NCI-H526 (cell line): ENCODE measurements around the gene FABP6.
"Not testable (repeated sequence)": the region's sequence is repeated elsewhere in the genome, so short reads cannot be mapped to it uniquely, and the experiment has no call there.

Source experiments
- DNase-seq, 2 experiments: peaks; one replicate each; lab custom pipeline; 2025; lab: John Stamatoyannopoulos, UW

FABP6 gene

DNA sequence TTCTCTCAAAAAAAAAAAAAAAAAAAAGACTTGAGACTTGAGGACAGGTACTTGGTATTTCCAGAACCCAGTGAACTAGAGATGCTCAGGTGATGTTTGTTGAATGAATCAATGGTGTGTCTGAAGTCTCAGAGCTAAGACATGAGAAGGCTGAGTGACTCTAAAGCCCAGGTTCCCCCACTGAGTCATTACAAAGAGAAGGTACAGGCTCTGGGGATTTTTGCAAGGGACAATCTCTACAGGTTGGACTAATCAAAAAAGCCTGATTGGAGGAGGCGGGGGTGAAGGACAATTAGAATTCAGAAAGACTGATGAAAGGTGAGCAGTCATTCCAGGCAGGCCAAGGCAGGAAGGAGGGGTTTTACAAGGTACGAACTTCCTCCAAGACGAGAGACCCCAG is 8.2 kb upstream of the FABP6 start:
- no peak for DNase-seq

DNA sequence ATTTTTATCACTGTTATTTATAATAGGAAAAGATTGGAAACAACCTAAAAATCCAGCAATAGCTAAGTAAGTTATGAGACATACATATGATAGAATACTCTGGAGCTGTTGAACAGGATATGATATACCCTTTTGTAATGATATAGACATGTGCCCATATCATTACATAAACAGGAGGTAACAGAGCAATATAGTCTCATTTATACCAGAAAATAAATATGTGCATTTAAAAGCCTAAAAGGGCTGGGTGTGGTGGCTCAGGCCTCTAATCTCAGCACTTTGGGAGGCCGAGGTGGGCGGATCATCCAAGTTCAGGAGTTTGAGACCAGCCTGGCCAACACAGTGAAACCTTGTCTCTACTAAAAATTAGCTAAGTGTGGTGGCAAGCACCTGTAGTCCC is 2.3 kb upstream of the FABP6 start:
- DNase-seq = no peak

DNA sequence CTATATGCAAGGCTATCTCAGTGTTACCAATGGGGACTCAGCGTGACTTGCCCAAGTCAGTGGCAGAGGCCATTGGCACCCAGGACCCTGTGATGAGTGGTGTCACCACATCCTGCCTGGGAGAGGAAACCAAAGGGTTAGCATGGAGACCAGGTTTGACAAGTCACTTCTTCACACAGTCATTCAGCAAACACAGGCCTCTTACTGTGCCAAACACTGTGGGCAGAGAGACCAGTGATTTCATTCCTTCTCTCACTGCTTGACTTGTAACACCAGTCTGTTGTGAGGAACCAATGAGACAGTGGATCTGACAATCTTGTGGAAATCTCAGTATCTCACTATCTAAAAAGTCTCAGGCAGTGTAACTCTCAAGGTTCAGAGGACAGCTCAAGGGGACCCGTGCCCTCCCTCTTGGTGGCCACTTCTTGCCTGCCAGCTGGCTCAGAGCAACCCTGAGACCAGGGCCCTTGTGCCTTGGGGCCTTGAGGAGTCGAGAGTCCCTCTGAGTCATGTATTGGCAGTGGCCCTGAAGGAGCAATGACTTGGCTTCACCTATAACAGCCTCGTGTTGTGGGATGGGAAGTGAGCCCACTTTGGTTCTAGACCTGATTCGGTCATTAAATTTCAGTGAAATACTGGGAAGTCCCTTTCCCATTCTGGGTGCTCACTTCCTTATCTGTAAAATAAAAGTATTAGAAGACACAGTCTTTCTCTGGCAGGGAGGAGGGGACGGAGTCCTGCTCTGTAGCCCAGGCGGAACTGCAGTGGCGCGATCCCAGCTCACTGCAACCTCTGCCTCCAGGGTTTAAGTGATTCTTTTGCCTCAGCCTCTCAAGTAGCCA is 1.6 kb downstream of the FABP6 start:
- DNase-seq = no peak

DNA sequence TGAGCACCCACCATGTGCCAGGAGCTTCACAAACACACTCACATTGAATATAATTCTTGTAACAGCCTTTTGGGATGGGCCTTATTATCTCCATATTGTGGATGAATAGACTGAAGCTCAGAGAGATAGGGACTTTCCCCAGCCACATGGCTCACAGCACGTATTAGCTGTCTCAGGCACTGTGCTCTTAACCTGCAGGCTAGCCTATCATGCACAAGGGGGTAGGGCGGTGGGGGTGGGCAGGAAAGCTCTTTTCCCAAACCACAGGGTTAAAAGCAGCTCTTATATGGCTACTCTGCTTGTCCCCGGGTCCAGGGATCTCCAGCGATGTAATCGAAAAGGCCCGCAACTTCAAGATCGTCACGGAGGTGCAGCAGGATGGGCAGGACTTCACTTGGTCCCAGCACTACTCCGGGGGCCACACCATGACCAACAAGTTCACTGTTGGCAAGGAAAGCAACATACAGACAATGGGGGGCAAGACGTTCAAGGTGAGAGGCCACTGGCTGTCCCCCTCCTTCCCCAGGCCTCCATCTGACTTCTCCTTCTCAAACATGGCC is 2.6 kb downstream of the FABP6 start:
- no peak for DNase-seq

DNA sequence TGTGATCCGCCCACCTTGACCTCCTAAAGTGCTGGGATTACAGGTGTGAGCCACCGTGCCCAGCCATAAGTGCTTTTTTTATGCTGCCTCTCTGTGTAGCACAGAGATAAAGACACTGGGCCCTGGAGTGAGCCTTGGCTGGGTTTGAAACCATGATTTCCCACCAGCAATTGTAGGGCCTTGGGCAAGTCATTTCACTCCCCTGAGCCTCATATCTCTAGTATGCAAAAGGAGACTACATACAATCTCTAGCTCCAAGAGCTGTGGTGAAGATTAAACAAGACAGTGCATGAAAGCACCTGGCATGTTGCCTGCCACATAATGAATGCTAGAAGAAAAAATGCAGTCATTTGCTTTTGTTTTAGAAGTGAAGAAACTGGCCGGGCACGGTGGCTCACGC is 3.9 kb downstream of the FABP6 start:
- no peak for DNase-seq

DNA sequence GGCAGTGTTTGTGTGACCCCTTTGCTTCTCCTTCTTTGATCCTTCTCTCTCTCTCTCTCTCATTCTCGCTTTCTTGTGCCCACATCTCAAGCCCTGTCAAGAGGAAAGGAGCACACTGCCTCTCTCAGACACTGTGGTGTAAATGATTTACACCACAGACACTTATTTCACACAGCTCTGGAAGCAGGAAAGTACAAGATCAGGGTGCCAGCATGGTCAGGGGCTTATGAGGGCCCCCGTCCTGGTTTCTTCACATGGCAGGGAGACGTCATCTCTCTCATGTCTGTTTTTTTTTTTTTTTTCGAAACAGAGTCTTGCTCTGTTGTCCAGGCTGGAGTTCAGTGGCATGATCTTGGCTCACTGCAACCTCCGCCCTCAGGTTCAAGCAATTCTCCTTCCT is 6.4 kb downstream of the FABP6 start:
- DNase-seq = no peak

DNA sequence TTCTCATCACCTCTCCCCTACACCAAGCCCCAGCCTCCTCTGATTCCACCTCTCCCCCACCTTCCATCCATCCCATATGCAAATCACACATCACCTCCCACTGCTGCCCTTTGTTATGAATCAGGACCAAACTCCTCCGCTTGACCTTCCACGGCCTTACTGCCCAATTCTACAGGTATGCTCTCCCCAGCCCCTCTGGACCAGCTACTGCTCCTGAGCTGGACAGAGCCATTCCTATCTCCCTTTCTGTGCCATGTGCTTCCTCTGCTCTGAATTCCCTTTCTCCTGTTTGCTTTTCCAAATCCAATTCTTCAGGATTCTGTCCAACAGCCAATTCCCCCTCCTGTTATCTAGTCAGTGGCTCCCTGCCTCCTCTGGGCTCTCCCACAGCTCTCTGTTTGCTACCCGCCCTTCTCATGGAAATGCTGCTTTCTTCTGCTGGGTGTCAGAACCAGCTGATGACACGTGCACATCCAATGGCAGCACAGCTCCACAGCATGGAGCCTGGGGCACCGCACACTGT is 8.3 kb downstream of the FABP6 start:
- DNase-seq = no peak

DNA sequence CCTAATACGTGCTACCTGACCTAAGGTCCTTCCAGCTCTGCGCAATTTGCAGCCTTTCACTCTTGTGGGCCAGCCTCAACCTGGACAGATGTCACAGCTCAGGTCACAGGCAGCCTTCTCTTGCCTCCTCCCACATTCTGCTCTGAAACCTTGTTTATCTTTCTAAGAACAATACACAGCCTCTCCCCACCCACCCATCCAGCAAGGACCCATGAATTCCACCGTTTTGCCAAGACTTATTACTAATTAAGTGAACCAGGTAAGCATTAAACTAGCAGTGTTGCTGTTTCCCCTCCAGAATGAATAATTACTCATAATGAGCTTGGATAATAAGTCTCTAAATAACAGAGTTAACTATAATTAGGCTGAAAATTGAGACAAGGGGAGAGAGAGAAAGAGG is 11.0 kb downstream of the FABP6 start:
- DNase-seq = no peak

DNA sequence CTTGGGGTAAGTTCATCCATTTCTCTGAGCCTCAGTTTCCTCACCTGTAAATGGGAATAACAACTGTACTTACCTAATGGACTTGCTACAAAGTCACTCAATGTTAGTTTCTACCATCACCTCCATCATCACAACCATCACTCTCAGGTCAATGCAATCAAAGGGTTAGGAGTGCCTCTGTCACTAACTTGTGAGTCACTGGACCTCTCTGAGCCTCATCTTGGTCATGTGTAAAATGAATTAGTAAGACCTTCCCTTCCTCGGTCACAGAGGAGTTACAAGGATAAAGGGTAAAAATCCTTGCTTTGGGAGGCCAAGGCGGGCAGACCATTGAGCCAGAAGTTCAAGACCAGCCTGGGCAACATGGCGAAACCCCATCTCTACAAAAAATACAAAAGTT is 12.8 kb downstream of the FABP6 start:
- no peak for DNase-seq

DNA sequence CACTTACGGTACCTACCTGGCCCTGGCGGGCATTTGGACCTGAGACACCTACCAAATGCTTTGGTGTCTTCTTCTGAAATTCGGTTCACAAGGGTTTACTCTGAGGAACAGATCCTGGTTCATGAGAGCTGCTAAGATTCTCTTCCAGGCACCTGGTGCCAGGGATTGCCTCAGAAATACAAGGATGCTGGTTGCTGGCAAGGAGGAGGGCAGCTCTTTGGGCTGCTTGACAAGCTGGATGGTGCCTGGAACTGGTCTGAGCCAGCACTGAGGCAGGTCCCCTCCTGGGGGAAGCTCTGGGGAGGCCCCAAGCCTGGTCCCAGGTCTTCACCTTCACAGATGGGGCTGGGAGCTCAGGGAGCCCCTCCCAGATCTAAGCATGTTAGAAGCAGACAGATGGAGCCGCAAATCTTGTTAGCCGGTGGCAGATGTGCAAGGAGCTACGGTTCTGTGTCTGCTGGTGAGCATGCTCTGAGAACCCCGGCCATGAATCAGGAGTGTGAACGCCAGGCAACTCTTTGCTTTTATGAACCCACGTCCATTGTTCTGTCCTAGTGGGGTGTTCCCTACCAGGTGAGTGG is 16.3 kb downstream of the FABP6 start:
- DNase-seq = no peak

DNA sequence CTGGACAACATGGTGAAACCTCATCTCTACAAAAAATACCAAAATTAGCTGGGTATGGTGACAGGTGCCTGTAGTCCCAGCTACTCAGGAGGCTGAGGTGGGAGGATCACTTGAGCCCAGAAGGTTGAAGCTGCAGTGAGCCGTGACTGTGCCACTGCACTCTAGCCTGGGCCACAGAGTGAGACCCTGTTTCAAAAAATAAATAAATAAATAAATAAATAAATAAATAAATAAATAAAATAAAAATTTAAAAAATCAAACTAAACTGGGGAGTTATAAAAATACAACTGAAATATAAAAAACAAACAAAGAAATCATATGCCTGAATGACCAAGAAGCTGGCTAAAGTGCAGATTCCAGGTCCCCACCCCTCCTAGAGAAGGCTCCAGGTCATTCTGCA is 20.3 kb downstream of the FABP6 start:
- DNase-seq = not testable (repeated sequence)

DNA sequence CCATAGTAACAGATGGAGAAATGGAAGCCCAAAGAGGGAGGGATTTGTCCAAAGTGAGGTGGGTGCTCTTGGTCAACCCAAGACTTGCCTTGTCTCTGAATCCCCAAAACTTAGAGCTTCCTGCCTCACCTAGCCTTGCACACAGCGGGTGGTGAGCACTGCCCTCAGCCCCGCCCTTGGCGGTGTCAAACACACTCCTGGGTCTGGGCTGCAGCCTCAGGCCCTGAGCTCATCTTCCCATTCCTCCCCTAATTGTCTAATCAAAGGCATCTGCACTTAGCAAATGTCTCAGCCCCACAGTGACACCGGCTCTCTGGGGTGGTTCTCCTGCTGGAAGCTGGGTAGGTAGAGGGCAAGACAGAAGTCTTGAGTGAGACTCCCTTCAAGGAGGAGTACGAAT is 20.9 kb downstream of the FABP6 start:
- DNase-seq = no peak

DNA sequence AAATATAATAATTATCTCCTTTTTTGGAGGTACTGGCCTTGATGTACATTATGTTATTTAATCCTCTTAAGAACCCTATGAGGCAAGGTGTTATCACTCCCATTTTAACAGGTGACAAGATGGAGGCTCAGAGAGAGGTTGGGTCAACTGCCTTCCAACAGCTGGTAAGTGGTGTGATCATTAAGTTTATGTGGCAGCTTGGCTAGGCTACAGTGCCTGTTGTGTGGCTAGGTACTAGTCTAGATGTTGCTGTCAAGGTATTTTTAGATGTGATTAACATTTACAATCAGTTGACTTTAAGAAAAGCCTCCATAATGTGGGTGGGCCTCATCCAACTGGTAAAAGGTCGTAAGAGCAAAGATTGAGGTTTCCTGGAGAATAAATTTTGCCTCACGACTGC is 21.5 kb downstream of the FABP6 start:
- no peak for DNase-seq

DNA sequence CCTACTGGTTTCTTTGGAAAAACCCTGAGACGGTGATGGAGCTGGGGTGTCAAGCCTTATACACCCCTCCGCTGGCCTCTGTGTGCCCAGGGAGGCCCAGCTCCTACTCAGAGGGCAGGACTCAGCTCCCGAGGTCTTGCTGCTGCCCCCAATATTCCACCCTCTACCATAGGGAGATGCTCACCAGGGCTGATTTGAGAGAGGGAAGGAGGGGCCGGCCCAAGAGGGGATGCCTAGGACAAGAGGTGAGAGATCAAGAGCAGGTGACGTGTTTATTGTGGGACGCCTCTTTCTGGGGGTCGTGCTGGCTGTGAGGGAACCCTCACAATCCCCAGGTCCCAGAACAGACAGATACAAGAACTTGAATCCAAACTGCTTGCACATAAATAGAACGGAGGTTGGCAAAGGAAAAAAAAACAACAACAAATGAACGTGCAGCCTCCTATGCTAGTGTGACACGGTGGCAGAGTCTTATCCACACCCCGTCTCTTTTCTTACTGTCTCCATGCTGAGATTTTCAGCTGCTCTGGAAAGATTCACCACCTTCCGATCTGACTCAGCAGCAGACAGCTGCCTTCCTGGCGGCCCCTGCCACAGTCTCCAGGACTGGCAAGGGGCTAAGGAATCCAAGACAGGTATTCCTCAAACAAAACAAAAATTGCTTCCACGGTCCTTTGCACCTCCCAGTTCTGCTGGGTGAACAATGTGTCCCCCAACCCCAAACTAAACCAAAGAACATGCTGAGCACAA is 22.3 kb downstream of the FABP6 start:
- no peak for DNase-seq

DNA sequence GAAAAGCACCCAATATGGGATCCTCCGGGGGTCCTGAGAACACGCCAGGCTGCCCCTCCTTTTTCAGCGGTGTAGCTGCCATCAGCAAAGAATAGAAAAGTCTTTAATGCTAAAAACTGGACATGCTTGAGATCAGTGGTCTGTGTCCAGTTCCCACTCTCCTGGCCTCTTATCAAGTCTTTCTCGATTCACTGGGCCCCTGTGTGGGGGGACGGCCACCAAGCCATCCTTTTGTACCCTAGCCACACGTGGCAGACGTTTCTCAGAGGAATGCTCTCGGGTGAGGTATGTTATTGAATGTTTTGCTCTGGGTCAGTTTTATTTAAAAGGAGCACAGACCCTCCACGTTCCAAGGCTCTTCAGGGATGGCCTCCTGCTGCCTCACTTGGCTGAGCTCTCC is 23.6 kb downstream of the FABP6 start:
- no peak for DNase-seq

DNA sequence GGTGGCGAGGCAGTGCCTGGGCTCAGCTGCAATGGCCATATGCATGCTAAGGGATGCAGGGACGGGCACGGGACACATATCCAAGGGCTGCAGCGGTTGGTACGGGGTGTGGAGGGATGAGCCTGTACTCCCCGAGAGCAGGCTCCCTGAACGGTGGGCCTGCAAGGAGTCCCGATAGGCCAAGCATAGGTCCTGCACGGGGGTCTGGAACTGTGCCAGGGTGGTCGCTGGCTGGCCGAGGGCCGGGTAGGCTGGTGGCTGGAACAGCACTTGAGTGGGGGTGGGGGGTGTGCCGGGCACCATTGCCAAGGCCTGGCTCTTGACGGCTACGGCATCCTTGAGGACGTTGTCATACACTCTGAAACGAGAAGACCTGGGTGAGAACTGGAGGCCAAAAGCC is 24.1 kb downstream of the FABP6 start:
- DNase-seq = no peak

DNA sequence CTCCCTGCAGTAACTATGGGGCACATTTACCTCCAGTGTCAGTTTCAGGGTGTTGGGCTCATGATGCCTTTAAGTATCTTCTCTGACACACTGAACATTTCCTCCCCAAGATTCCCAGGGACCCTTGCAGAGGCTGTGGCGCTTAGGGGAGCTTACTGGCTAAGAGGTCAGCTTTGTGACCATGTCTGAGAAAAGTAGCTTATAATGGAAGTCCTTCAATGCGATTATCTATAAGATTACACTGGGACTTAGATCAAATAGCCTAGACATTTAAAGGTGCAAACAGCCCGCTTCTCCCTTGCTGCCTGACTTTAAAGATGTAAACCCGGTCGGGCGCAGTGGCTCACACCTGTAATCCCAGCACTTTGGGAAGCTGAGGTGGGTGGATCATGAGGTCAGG is 25.4 kb downstream of the FABP6 start:
- DNase-seq = no peak

DNA sequence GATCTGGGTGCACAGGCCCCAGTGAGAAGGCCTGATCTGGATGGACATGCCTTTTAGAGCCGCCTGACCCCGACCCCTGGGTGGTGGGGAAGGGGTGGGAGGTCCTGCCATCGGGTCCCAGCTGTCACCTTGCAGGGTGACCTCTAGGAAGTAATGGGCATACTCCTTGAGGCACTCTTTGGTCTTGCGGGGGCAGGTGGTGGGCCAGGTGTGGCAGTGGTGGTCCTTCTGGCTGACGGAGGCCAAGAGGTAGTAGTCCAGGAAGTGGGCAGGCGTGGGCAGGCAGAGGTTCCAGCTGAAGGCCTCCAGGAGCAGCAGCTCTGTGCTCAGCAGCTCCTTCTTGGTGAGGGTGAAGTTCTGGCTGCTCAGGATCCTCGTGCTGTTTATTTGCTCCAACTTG is 30.0 kb downstream of the FABP6 start:
- DNase-seq = no peak

DNA sequence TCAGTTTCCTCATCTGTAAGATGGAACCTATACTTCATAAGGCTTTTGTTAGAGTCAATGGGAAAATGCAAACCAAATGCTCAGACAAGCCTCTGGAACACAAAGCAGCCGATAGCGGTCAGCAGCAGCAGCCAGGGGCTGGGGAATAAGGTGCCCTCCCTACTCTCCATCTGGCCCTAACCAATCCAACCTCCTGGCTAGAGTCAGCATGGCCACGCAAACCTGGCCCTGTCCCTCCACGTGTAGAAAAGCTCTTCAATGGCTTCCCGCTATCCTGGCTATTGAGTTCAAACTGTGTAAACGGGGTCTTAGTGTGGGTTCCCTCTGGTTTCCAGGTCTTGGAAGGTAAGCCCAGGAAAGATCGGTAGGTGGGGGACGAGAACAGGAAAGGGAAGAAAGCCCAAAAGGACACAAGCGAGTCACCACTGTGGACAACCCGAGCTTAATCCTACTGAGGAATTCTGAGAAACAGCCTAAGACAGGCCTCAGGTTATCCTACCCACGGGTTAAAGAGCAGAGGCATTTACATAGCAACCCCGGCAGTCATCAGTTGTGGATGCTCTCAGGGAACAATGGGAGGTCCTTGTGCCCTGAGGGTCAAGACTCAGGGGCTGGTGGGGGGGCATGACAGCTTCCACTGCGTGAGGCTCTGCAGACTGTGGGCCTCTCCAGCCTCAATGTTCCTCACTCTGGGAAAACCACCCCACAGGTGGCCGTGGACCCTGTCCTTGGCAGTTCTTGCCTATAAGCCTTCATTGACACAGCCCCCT is 30.9 kb downstream of the FABP6 start:
- no peak for DNase-seq

DNA sequence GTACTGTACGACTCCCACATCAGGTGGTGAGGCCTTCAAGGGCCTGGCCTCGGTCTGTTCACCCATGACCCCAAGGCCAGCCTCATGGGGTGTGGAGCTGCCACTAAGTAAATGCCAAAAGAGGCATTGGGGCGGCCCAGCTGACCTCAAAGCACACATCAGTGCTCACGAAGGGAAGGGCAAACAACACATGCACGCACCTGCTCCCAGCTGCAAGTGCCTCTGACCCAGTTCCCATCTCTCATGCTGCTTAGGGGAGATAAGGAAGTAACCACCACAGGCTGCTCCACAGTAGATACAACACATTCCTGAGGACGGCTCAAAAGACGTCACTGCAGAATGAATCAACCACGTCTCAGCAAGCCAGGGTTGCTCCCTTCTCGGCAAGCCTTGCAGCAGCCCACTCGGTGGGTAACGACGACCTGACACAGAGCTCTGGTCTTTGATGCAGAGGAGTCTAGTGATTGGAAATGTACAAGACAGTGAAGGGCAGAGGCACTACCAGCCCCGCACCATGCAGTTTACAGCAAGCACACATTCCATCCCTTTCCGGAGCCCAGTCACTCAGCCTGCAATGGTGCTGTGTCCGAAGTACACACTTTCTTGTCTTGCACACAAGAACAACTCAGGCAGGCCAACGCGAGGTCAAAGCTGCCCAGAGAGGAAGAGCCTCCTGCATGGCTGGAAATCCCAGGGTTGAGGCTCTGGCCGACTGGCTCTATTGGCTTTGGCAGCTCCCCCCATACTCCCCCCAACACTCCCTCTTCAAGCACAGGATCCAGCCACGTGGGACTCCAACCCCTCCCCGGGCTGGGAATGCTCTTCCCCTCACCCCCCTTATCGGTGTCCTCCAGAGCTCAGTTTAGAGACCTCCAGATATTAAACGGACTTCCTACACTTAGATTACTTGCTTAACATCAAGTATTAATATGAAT is 31.8 kb downstream of the FABP6 start:
- DNase-seq = no peak
